Endodermal cell (in vitro differentiated cells): Measurements from ENCODE around the gene AHNAK2. TPM values are rescaled to one million over a fixed set of nuclear protein-coding genes. Genes with fewer than 3 reads are reported as not detected.
A peak's percentile ranks its signal among the peaks of the same experiment; 100 is the strongest.

Experiments used
- DNase-seq: peaks from one replicate; pipeline ENCODE4 v3.0.0-alpha.2; 2017
- H3K27ac ChIP-seq: 2 replicates; pipeline ENCODE4 v1.5.1; 2013; ENCODE audit warnings: mild to moderate bottlenecking, low read depth, low read length, moderate library complexity
- H3K27me3 ChIP-seq: 2 replicates; pipeline ENCODE4 v1.6.1; 2013; ENCODE audit warnings: mild to moderate bottlenecking, low read length, moderate library complexity; ENCODE audit not compliant: insufficient read depth, control insufficient read depth, poor library complexity, severe bottlenecking
- H3K36me3 ChIP-seq: 2 replicates; pipeline ENCODE4 v1.7.0; 2013; ENCODE audit warnings: mild to moderate bottlenecking, low read length, moderate library complexity; ENCODE audit not compliant: control insufficient read depth, insufficient read depth
- H3K4me1 ChIP-seq: one replicate; pipeline ENCODE4 v1.7.0; 2013; ENCODE audit warnings: low read length; ENCODE audit not compliant: control insufficient read depth, insufficient read depth
- H3K4me3 ChIP-seq: 2 replicates; pipeline ENCODE4 v1.5.1; 2013; ENCODE audit warnings: mild to moderate bottlenecking, low read length, moderate library complexity
- H3K9ac ChIP-seq: 2 replicates; pipeline ENCODE4 v1.6.1; 2013; ENCODE audit warnings: mild to moderate bottlenecking, low read length, moderate library complexity; ENCODE audit not compliant: poor library complexity, severe bottlenecking; ENCODE audit errors: extremely low read depth
- H3K9me3 ChIP-seq: 2 replicates; pipeline ENCODE4 v1.6.1; 2013; ENCODE audit warnings: mild to moderate bottlenecking, low read length, moderate library complexity; ENCODE audit not compliant: control insufficient read depth
- H3K27ac Mint-ChIP-seq: 2 replicates; pipeline ENCODE4 v1.8.0; 2020; ENCODE audit warnings: mixed read lengths
- H3K27me3 Mint-ChIP-seq: 2 replicates; pipeline ENCODE4 v1.8.0; 2021; ENCODE audit warnings: mild to moderate bottlenecking, mixed read lengths; ENCODE audit not compliant: insufficient read depth
- H3K36me3 Mint-ChIP-seq: 2 replicates; pipeline ENCODE4 v1.8.0; 2020; ENCODE audit warnings: low read depth, mixed read lengths
- H3K4me1 Mint-ChIP-seq: 2 replicates; pipeline ENCODE4 v1.8.0; 2020; ENCODE audit warnings: mixed read lengths
- H3K4me3 Mint-ChIP-seq: 2 replicates; pipeline ENCODE4 v1.8.0; 2020; ENCODE audit warnings: mild to moderate bottlenecking, moderate library complexity, mixed read lengths
- H3K9me3 Mint-ChIP-seq: 2 replicates; pipeline ENCODE4 v1.8.0; 2020; ENCODE audit warnings: mild to moderate bottlenecking, mixed read lengths
- CTCF ChIP-seq: fragments of 200-600 bp; sonication (generic); conservative IDR thresholded peaks from 2 replicates; pipeline ENCODE4 v1.5.0; 2021; ENCODE audit warnings: antibody characterized with exemption, mild to moderate bottlenecking
- WGBS, 2 experiments: methylation state at CpG; one replicate each; pipeline versions ENCODE4 v1.1.5 to v1.1.7; 2013; ENCODE audit warnings: missing lambda C conversion rate in 2 of 2, mixed read lengths in 1 of 2; ENCODE audit not compliant: insufficient coverage in 1 of 2, insufficient read length in 1 of 2; 5-methylcytosine and 5-hydroxymethylcytosine counted together
- total RNA-seq, 2 donors: library from RNA; stranded (reverse); fragmentation: NEBNext Ultra II Directional in 1 of 2; extraction: Animal tissue kit (Norgen Biotek cat#: 25700) in 1 of 2; gene quantifications; 2 replicates in 1 of 2; 3 replicates in 1 of 2; pipeline ENCODE4 v1.2.1, GENCODE V29; 2021

AHNAK2 gene
- total RNA-seq, 2 donors from 2014 or later: 0.93 to 2.2 TPM

DNA sequence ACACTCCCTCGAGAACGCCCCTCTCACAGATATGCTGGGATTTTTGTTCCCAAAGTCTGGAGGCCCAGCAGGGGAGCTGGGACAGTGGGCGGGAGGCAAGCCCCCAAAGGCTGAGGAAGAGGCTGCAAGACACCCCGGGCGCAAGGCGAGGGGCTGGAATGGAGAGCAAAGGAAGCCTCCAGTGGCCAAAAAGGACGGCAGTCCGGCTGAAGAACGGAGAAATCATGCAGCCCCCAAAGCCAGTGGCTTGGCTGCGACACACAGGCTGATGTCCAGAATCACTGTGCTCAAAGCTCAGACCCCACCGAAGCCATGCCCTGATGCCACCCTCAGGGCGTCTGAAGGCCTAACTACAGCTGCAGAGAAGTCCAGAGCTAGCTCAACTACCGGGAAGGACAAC, 18.3 kb upstream of the AHNAK2 start:
- H3K27ac ChIP-seq: no peak overlapping the region
- Mint-ChIP-seq H3K27ac (no peak overlapping the region), H3K9me3 (no peaks in the 10 kb centered on the region), H3K4me3 (no peak overlapping the region), H3K27me3 (no peaks in the 10 kb centered on the region), H3K36me3 (peaks cover 36% of the 10 kb centered on the region), H3K4me1 (no peaks in the 10 kb centered on the region)
- WGBS, 2 experiments: 88 to 93% methylated on average over 10 to 13 of the region's 13 CpGs
- no peaks in the 10 kb centered on the region for H3K4me1 ChIP-seq
- no peak overlapping the region for H3K9ac ChIP-seq
- no peak for DNase-seq
- H3K4me3 ChIP-seq: no peak overlapping the region
- peaks cover 5% of the 10 kb centered on the region for H3K9me3 ChIP-seq
- no peaks in the 10 kb centered on the region for H3K27me3 ChIP-seq
- TF ChIP-seq CTCF: no peak
- H3K36me3 ChIP-seq: peaks cover 11% of the 10 kb centered on the region

- Mint-ChIP-seq H3K36me3 (peaks cover 40% of the 10 kb centered on the region), H3K4me1 (no peaks in the 10 kb centered on the region), H3K27ac (no peak overlapping the region), H3K4me3 (no peak overlapping the region), H3K9me3 (no peaks in the 10 kb centered on the region), H3K27me3 (no peaks in the 10 kb centered on the region)
- no peaks in the 10 kb centered on the region for H3K27me3 ChIP-seq
- peaks cover 5% of the 10 kb centered on the region for H3K9me3 ChIP-seq
- H3K4me1 ChIP-seq: no peaks in the 10 kb centered on the region
- H3K9ac ChIP-seq: no peak overlapping the region
- peaks cover 15% of the 10 kb centered on the region for H3K36me3 ChIP-seq
- no peak for TF ChIP-seq CTCF
- H3K27ac ChIP-seq: no peak overlapping the region
- peak; percentile 34 for DNase-seq
- 92 to 100% methylated on average over 5 of the region's 5 CpGs for WGBS, 2 experiments
- H3K4me3 ChIP-seq: no peak overlapping the region
These were observed 17.9 kb upstream of the AHNAK2 start for GRCh38 chr14:104996032-104996431.

- TF ChIP-seq CTCF: no peak
- H3K27me3 ChIP-seq: no peaks in the 10 kb centered on the region
- H3K27ac Mint-ChIP-seq: no peak overlapping the region
These were observed 16.8 kb upstream of the AHNAK2 start for GRCh38 chr14:104994978-104995377.

More at GRCh38 chr14:104994978-104995377, 16.8 kb upstream of the AHNAK2 start:
- Mint-ChIP-seq H3K4me1 (no peaks in the 10 kb centered on the region), H3K4me3 (no peak overlapping the region), H3K9me3 (no peaks in the 10 kb centered on the region), H3K27me3 (no peaks in the 10 kb centered on the region), H3K36me3 (peaks cover 44% of the 10 kb centered on the region)
- peaks cover 5% of the 10 kb centered on the region for H3K9me3 ChIP-seq
- DNase-seq: no peak
- peaks cover 15% of the 10 kb centered on the region for H3K36me3 ChIP-seq
- WGBS, 2 experiments: 93% methylated on average over 6 of the region's 6 CpGs
- no peak overlapping the region for H3K27ac ChIP-seq
- no peaks in the 10 kb centered on the region for H3K4me1 ChIP-seq
- no peak overlapping the region for H3K9ac ChIP-seq
- no peak overlapping the region for H3K4me3 ChIP-seq
